ENCODE measurements around the gene MATN4. TPM values are rescaled to one million over a fixed set of nuclear protein-coding genes. Genes with fewer than 3 reads are reported as not detected.
A peak's percentile ranks its signal among the peaks of the same experiment; 100 is the strongest.

MATN4 gene
- total RNA-seq, 1 donor from 2014 or later, result 0.29 TPM

DNA sequence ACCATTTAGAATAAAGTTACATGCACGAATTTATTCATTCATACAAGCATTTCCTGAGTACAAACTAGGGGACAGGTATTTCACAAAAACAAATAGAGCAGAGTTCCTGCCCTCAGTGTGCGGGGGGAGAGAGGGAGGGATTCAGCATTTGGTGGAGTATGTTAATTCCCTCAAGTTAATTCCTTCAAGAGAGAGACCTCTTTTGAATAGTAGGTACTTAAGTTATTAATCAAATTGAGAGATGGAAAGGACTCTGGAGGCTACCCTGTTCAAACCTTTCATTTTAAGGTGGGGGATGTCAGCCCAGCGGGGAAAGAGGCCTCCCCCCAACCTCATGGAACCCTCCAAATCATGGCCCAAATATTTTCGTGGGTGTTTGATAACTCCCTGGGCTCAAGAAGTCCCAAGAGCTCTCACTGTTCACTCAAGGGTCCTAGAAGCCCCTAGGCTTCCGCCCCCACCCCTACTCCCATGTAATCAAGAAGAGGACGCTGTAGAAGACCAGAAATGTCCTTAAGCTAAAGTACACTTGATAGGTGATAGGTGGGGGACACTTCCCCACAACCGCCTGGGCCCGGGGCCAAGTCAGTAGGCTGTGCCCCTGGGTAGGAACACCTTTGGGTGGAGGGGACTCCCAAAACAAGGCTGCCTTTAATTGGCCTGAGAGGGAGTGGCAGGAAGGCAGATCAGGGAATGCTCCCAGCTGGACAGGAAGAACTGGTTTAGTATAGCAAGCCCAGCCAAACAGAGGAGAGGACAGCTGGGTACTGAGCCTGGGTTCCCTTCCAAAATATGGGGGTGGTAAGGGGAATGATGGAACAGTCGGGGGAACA, 37.2 kb upstream of the MATN4 start:
- Histone ChIP-seq H3K27me3 (no peaks in the 10 kb centered on the region), H3K9me3 (no peaks in the 10 kb centered on the region), H3K27ac (peak overlapping the region; percentile 86), H3K4me1 (peaks cover 70% of the 10 kb centered on the region), H3K36me3 (peaks cover 10% of the 10 kb centered on the region), H3K4me3 (peak overlapping the region; percentile 67)
- no peak for TF ChIP-seq CTCF (IDR thresholded peaks at IDR 0.05)
- ATAC-seq (peak; percentile 59), DNase-seq (peak; percentile 94)
- intact Hi-C loops (cut with DNase I), result no loop called here

GRCh38 chr20:45344168-45344860, 36.2 kb upstream of the MATN4 start:
- TF ChIP-seq CTCF (IDR thresholded peaks at IDR 0.05), result no peak
- DNase-seq, result no peak
- no peaks in the 10 kb centered on the region for H3K9me3 ChIP-seq
- H3K27me3 ChIP-seq, result no peaks in the 10 kb centered on the region
- H3K36me3 ChIP-seq, result peaks cover 18% of the 10 kb centered on the region
- peaks cover 80% of the 10 kb centered on the region for H3K4me1 ChIP-seq
- intact Hi-C loops (cut with DNase I), result no loop called here
- peak; percentile 30 for ATAC-seq
- peak overlapping the region; percentile 86 for H3K27ac ChIP-seq
- H3K4me3 ChIP-seq, result peak overlapping the region; percentile 67

GRCh38 chr20:45343532-45344167, 35.6 kb upstream of the MATN4 start:
- Histone ChIP-seq H3K27ac (peak overlapping the region; percentile 86), H3K9me3 (no peaks in the 10 kb centered on the region), H3K4me3 (peak overlapping the region; percentile 67), H3K4me1 (peaks cover 87% of the 10 kb centered on the region), H3K27me3 (no peaks in the 10 kb centered on the region), H3K36me3 (peaks cover 24% of the 10 kb centered on the region)
- ATAC-seq (no peak), DNase-seq (no peak)
- no peak for TF ChIP-seq CTCF (IDR thresholded peaks at IDR 0.05)
- intact Hi-C loops (cut with DNase I), result no loop called here

DNA sequence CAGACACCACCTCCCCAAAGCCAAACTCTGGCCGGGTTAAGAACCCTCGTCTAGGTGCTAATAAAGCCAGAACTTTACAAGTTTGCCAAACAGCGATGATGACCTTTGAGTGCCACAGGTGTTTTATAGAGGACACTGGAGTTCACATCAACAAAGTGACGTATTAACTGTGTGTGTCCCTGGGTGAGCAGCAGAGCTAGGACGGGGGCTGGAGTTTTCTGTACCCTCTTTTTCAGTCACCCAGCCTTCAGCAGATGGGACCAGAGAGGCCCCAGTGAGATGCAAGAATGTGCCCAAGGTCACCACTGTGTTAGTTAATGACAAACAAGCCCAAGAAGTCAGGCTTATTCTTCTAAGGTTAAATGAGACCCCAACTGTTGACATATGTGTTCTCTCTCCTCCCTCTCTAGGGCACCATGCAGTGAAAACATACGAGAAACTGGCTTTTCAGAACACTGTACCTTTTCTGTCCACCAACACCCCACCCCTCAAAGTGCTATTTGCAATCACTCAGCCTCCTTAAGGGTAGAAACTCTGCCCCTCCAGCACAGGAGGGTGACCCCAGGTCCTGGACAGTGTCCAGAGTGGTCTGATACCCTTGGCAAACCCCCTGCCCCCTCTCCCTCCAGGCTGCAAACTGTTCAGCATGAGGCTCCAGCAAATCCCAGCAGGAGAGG, 34.9 kb upstream of the MATN4 start:
- Histone ChIP-seq H3K4me3 (peak overlapping the region; percentile 67), H3K4me1 (peaks cover 93% of the 10 kb centered on the region), H3K27me3 (no peaks in the 10 kb centered on the region), H3K36me3 (peaks cover 27% of the 10 kb centered on the region), H3K27ac (peak overlapping the region; percentile 86), H3K9me3 (no peaks in the 10 kb centered on the region)
- DNase-seq (no peak), ATAC-seq (peak; percentile 1)
- intact Hi-C loops (cut with DNase I), result no loop called here
- TF ChIP-seq CTCF (IDR thresholded peaks at IDR 0.05), result no peak

Measured in upper lobe of right lung (tissue), 1 donor.